Smooth muscle cell (in vitro differentiated cells): ENCODE data around the gene SLC39A11. TPM values are rescaled to one million over a fixed set of nuclear protein-coding genes. Genes with fewer than 3 reads are reported as not detected.

Experiments
- DNase-seq: peaks from one replicate; lab custom pipeline; 2025; ENCODE audit not compliant: unreplicated experiment; lab: John Stamatoyannopoulos, UW
- H2AFZ ChIP-seq: fragments of 200-600 bp; sonication (generic); 2 replicates; pipeline ENCODE4 v1.6.0; 2016; ENCODE audit warnings: antibody characterized with exemption, low read depth, mild to moderate bottlenecking
- H3F3A ChIP-seq: fragments of 200-600 bp; sonication (generic); 2 replicates; pipeline ENCODE4 v1.6.0; 2017; ENCODE audit warnings: antibody characterized with exemption, low read depth
- H3K27ac ChIP-seq: fragments of 200-600 bp; sonication (generic); 2 replicates; pipeline ENCODE4 v1.5.1; 2016; ENCODE audit warnings: low read depth, mild to moderate bottlenecking
- H3K27me3 ChIP-seq: fragments of 200-600 bp; sonication (generic); 2 replicates; pipeline ENCODE4 v1.6.1; 2016; ENCODE audit warnings: low read depth, mild to moderate bottlenecking
- H3K36me3 ChIP-seq: fragments of 200-600 bp; sonication (generic); 2 replicates; pipeline ENCODE4 v1.5.1; 2016; ENCODE audit warnings: low read depth
- H3K4me1 ChIP-seq: fragments of 200-600 bp; sonication (generic); 2 replicates; pipeline ENCODE4 v1.5.1; 2016; ENCODE audit warnings: low read depth
- H3K4me2 ChIP-seq: fragments of 200-600 bp; sonication (generic); 2 replicates; pipeline ENCODE4 v1.6.0; 2016; ENCODE audit warnings: mild to moderate bottlenecking
- H3K4me3 ChIP-seq: fragments of 200-600 bp; sonication (generic); 2 replicates; pipeline ENCODE4 v1.5.1; 2016; ENCODE audit warnings: mild to moderate bottlenecking
- H3K79me2 ChIP-seq: fragments of 200-600 bp; sonication (generic); 2 replicates; pipeline ENCODE4 v1.6.0; 2016; ENCODE audit warnings: low read depth, mild to moderate bottlenecking
- H3K9ac ChIP-seq: fragments of 200-600 bp; sonication (generic); 2 replicates; pipeline ENCODE4 v1.6.0; 2016; ENCODE audit warnings: low read depth
- H3K9me3 ChIP-seq: fragments of 200-600 bp; sonication (generic); replicated peaks from 2 replicates; pipeline ENCODE4 v1.5.1; 2016; ENCODE audit warnings: low read depth
- H4K20me1 ChIP-seq: fragments of 200-600 bp; sonication (generic); 2 replicates; pipeline ENCODE4 v1.6.0; 2016; ENCODE audit warnings: low read depth
- WGBS: methylation state at CpG from one replicate; pipeline ENCODE4 v1.1.7; 2016; ENCODE audit warnings: low lambda C conversion rate; 5-methylcytosine and 5-hydroxymethylcytosine counted together
- polyA plus RNA-seq: library from polyadenylated mRNA; unstranded; fragments of >200 nt; fragmentation: Nextera tagmentation; extraction: Ambion mirVana; gene quantifications from 2 replicates; pipeline ENCODE4 v1.2.1, GENCODE V29; 2016
- total RNA-seq: library from RNA; depleted of rRNA; stranded (reverse); fragments of >200 nt; gene quantifications from 2 replicates; pipeline ENCODE4 v1.2.3, GENCODE V29; 2014
- TF ChIP-seq, protein P1 (sequence below): fragments of 200-600 bp; sonication (generic); IDR thresholded peaks from 2 replicates; pipeline ENCODE4 v1.5.1; 2017; ENCODE audit warnings: borderline replicate concordance, mild to moderate bottlenecking, antibody characterized with exemption; ENCODE audit not compliant: insufficient read depth, poor library complexity, severe bottlenecking

SLC39A11 gene
- total and polyA plus RNA-seq, 2 experiments from 2014 or later = 9.2 to 36.7 TPM

DNA sequence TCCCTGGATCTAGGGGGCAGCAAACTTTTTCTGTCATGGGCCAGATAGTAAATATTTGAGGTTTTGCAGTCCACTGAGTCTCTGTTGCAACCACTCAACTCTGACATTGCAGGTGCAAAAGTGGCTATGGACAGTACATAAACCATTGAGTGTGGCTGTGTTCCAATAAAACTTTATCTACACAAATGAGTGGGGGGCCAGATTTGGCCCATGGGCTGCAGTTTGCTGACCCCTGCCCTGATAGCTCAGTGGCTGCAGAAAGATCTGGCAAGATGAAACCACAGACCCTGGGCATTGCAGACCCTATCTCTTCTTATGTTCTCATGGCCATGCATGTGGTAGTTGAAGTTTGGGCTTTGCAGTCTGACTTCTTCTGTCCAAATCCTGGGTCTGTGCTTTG, 440.5 kb downstream of the SLC39A11 start:
- Histone ChIP-seq H3K27me3 (no peaks in the 10 kb centered on the region), H3K9me3 (no peaks in the 10 kb centered on the region), H3K9ac (no peak overlapping the region), H3K4me2 (no peak overlapping the region), H3K36me3 (no peaks in the 10 kb centered on the region), H3K27ac (no peak overlapping the region), H3K4me1 (no peaks in the 10 kb centered on the region), H4K20me1 (no peaks in the 10 kb centered on the region), H3K4me3 (no peak overlapping the region), H3F3A (no peaks in the 10 kb centered on the region), H3K79me2 (no peaks in the 10 kb centered on the region), H2AFZ (no peak overlapping the region)
- TF ChIP-seq, protein P1, sequence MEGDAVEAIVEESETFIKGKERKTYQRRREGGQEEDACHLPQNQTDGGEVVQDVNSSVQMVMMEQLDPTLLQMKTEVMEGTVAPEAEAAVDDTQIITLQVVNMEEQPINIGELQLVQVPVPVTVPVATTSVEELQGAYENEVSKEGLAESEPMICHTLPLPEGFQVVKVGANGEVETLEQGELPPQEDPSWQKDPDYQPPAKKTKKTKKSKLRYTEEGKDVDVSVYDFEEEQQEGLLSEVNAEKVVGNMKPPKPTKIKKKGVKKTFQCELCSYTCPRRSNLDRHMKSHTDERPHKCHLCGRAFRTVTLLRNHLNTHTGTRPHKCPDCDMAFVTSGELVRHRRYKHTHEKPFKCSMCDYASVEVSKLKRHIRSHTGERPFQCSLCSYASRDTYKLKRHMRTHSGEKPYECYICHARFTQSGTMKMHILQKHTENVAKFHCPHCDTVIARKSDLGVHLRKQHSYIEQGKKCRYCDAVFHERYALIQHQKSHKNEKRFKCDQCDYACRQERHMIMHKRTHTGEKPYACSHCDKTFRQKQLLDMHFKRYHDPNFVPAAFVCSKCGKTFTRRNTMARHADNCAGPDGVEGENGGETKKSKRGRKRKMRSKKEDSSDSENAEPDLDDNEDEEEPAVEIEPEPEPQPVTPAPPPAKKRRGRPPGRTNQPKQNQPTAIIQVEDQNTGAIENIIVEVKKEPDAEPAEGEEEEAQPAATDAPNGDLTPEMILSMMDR = no peak
- no peak for DNase-seq

DNA sequence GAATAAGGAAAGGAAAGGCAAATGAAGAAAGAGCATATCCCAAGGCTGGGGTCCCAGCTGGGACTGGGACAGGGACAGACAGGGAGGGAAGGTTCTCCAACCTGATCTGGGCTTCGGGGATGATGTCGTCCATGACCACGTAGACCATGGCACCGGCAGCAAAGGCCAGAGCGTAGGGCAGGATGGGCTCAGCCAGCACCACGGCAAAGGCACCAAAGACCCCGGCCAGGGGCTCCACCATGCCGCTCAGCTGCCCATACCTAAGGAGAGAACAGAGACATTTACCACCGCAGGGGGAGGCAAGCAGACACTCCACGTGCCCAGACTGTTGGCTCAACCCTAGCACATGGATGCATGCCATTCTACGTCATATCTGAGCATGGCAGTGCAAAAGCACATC, 443.8 kb downstream of the SLC39A11 start:
- WGBS = 97% methylated on average over 11 of the region's 11 CpGs
- Histone ChIP-seq H3K4me3 (no peak overlapping the region), H3K4me1 (no peaks in the 10 kb centered on the region), H3K27ac (no peak overlapping the region), H3K27me3 (no peaks in the 10 kb centered on the region), H3K4me2 (no peak overlapping the region), H4K20me1 (no peaks in the 10 kb centered on the region), H2AFZ (no peak overlapping the region), H3K9me3 (no peaks in the 10 kb centered on the region), H3F3A (no peaks in the 10 kb centered on the region), H3K79me2 (no peaks in the 10 kb centered on the region), H3K36me3 (no peaks in the 10 kb centered on the region), H3K9ac (no peak overlapping the region)
- no peak for DNase-seq
- TF ChIP-seq, protein P1 = no peak

DNA sequence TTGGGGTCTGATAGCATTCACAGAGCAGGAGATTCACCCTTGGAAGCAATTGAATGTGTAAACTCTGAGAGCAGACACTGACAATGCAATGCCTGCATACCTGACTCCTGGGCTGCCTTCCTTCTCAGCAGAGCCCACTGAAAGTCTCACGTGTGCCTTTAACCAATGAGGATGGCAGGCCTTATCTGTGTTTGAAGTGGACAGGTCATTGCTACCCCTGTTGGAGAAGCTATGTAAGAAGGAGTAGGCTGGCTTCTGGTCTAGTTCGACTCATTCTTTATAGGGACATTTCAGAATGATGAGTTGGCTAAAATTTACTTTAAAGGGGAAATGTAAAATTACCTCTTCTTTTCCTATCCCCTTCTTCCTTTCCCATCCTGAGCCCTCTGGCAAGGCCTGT, 446.3 kb downstream of the SLC39A11 start:
- Histone ChIP-seq H3K4me2 (no peak overlapping the region), H3K4me1 (no peaks in the 10 kb centered on the region), H2AFZ (no peak overlapping the region), H3K27me3 (no peaks in the 10 kb centered on the region), H4K20me1 (no peaks in the 10 kb centered on the region), H3K36me3 (no peaks in the 10 kb centered on the region), H3F3A (no peaks in the 10 kb centered on the region), H3K9ac (no peak overlapping the region), H3K27ac (no peak overlapping the region), H3K79me2 (no peaks in the 10 kb centered on the region), H3K9me3 (no peaks in the 10 kb centered on the region), H3K4me3 (no peak overlapping the region)
- 56% methylated on average over 2 of the region's 2 CpGs for WGBS
- no peak for DNase-seq
- TF ChIP-seq, protein P1 = no peak

DNA sequence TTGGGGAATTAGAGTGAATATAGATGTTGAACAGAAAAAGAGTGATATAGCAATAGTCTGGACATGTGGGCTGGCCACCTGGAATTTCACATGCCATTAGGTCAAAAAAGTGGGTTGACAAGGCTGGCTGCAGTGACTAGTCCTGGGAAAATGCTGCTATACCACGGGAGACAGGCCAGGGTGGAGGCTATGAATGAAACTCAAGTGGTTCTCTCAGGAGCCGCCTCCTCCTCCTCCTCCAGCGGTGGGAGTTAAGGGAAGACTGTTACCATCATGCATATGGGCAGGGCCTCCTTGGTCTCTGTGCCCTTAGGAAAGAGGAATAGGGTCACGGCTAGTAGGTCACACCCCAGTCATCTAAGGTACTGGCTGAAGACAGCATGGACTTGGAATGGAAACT, 448.0 kb downstream of the SLC39A11 start:
- Histone ChIP-seq H4K20me1 (no peaks in the 10 kb centered on the region), H3K4me2 (no peak overlapping the region), H3K27ac (no peak overlapping the region), H3F3A (no peaks in the 10 kb centered on the region), H3K4me1 (no peaks in the 10 kb centered on the region), H2AFZ (no peak overlapping the region), H3K27me3 (no peaks in the 10 kb centered on the region), H3K79me2 (no peaks in the 10 kb centered on the region), H3K36me3 (no peaks in the 10 kb centered on the region), H3K4me3 (no peak overlapping the region), H3K9ac (no peak overlapping the region), H3K9me3 (no peaks in the 10 kb centered on the region)
- TF ChIP-seq, protein P1 = no peak
- DNase-seq = no peak
- WGBS = 86% methylated on average over 4 of the region's 4 CpGs
